ENCODE data around the gene POU2AF2.

DNA sequence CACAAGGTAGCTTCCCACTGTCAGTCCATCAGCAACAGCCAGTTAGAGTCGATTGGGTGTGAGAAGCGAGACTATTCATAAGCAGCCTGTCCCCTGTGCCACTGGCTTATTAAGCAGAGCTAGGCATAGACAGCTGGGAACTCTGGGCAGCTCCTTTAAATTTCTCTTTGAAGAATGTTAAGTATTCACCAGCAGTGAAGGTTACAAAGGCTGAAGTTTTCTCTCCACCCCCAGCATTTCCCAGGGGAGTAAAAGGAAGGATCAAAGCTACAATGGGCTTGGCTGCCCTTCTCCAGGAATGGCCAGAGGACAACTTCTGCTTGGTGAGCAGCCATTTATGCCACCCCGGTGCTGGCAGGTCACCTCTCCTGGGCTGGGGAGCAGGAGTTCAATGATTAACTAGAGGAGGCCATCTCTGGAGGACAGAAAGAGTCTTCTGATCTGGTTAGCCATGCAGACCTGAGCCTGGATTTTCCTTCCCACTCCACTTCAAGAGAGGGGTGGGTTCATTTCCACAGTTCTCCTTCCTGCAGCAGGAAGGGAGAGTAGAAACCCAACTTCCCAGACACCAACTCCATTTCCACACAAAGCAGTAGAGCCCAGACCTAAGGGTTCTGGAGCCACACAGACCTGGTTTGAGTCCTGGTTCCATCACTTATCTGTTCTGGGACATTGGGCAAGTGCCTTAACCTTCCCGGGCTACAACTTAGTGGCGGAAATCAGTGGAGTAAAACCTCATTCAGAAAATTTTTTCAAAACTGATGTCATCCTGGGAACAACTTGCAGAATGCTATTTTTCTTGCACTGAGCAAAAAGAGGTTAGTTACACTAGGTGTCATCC is 75.4 kb downstream of the POU2AF2 start:
- TF ChIP-seq CTCF (IDR thresholded peaks at IDR 0.05): no peak
- TF ChIP-seq FOSL2 (IDR thresholded peaks at IDR 0.05): no peak
- TF ChIP-seq FOSL2 (CRISPR knock-in tag; IDR thresholded peaks at IDR 0.05): no peak
